ENCODE measurements around the gene TRIM67. TPM values are rescaled to one million over a fixed set of nuclear protein-coding genes. Genes with fewer than 3 reads are reported as not detected.
"Not testable (repeated sequence)": the region's sequence is repeated elsewhere in the genome, so short reads cannot be mapped to it uniquely, and the experiment has no call there.

The TRIM67 gene
- total RNA-seq, 1 donor from 2014 or later: 0.03 TPM

- ATAC-seq (no peak), DNase-seq (ENCODE audit: low spot score) (no peak)
Measured at GRCh38 chr1:231201979-231202633, 40.2 kb downstream of the TRIM67 start.

- ATAC-seq (no peak), DNase-seq (ENCODE audit: low spot score) (no peak)
Measured at GRCh38 chr1:231203259-231204057, 41.6 kb downstream of the TRIM67 start.

GRCh38 chr1:231206856-231207255, 45.0 kb downstream of the TRIM67 start:
- ATAC-seq: no peak

GRCh38 chr1:231207437-231207836, 45.6 kb downstream of the TRIM67 start:
- DNase-seq (ENCODE audit: low spot score) (no peak), ATAC-seq (no peak)

More at GRCh38 chr1:231206856-231207255, 45.0 kb downstream of the TRIM67 start:
- DNase-seq (ENCODE audit: low spot score): no peak

GRCh38 chr1:231208980-231209379, 47.1 kb downstream of the TRIM67 start:
- DNase-seq (ENCODE audit: low spot score) (no peak), ATAC-seq (no peak)

- no peak for DNase-seq (ENCODE audit: low spot score)
- ATAC-seq: no peak
Measured at GRCh38 chr1:231209531-231209930, 47.7 kb downstream of the TRIM67 start.

GRCh38 chr1:231210126-231210525, 48.3 kb downstream of the TRIM67 start:
- DNase-seq (ENCODE audit: low spot score) (no peak), ATAC-seq (no peak)

GRCh38 chr1:231211005-231211857, 49.4 kb downstream of the TRIM67 start:
- ATAC-seq (peak; percentile 99), DNase-seq (ENCODE audit: low spot score) (peak; percentile 85)

- not testable (repeated sequence) for ATAC-seq; DNase-seq (ENCODE audit: low spot score)
Measured at GRCh38 chr1:231212301-231212700, 50.4 kb downstream of the TRIM67 start.

- no peak for DNase-seq (ENCODE audit: low spot score)
- ATAC-seq: no peak
Measured at GRCh38 chr1:231213831-231214573, 52.1 kb downstream of the TRIM67 start.

- no peak for DNase-seq (ENCODE audit: low spot score)
- no peak for ATAC-seq
Measured at GRCh38 chr1:231214918-231215680, 53.2 kb downstream of the TRIM67 start.

- no peak for ATAC-seq
Measured at GRCh38 chr1:231215681-231216385, 54.0 kb downstream of the TRIM67 start.

GRCh38 chr1:231216498-231216897, 54.6 kb downstream of the TRIM67 start:
- ATAC-seq (no peak), DNase-seq (ENCODE audit: low spot score) (no peak)

More at GRCh38 chr1:231215681-231216385, 54.0 kb downstream of the TRIM67 start:
- DNase-seq (ENCODE audit: low spot score): no peak

- ATAC-seq (no peak), DNase-seq (ENCODE audit: low spot score) (no peak)
Measured at GRCh38 chr1:231217056-231217455, 55.2 kb downstream of the TRIM67 start.

GRCh38 chr1:231218078-231218477, 56.2 kb downstream of the TRIM67 start:
- DNase-seq (ENCODE audit: low spot score): no peak
- ATAC-seq: no peak

- DNase-seq (ENCODE audit: low spot score) (no peak), ATAC-seq (peak; percentile 49)
Measured at GRCh38 chr1:231219422-231220401, 57.9 kb downstream of the TRIM67 start.

- DNase-seq (ENCODE audit: low spot score) (no peak), ATAC-seq (no peak)
Measured at GRCh38 chr1:231220801-231221200, 58.9 kb downstream of the TRIM67 start.

- ATAC-seq (no peak), DNase-seq (ENCODE audit: low spot score) (no peak)
Measured at GRCh38 chr1:231226156-231226555, 64.3 kb downstream of the TRIM67 start.
